AG04450 (cell line): ENCODE data around the gene COL23A1. TPM values are rescaled to one million over a fixed set of nuclear protein-coding genes. Genes with fewer than 3 reads are reported as not detected.

Experiments used
- CTCF ChIA-PET: fragments of 300-600, 350-600 bp; formaldehyde crosslinking; extraction: SDS; loops from one replicate; lab custom pipeline; 2022; ENCODE audit warnings: antibody characterized with exemption, inconsistent platforms; lab: Charles Lee
- POLR2A ChIA-PET: fragments of 350-600 bp; formaldehyde crosslinking; extraction: SDS; loops from one replicate; lab custom pipeline; 2021; ENCODE audit warnings: antibody characterized with exemption, inconsistent platforms; lab: Yijun Ruan, JAX
- DNase-seq: peaks from one replicate; pipeline ENCODE4 v3.0.0-alpha.2; 2011; ENCODE audit warnings: low read depth, low spot score
- H3K27ac ChIP-seq: one replicate; pipeline ENCODE4 v1.5.1; 2012; ENCODE audit warnings: low read depth, low read length, control low read depth
- H3K27me3 ChIP-seq: one replicate; pipeline ENCODE4 v1.6.0; 2012; ENCODE audit warnings: low read length; ENCODE audit not compliant: control insufficient read depth, insufficient read depth
- H3K4me3 ChIP-seq: 2 replicates; pipeline ENCODE4 v1.5.1; 2011; ENCODE audit warnings: mild to moderate bottlenecking, low read depth, low read length, control low read depth
- H3K9me3 ChIP-seq: 2 replicates; pipeline ENCODE4 v1.5.1; 2012; ENCODE audit warnings: low read length; ENCODE audit not compliant: control insufficient read depth, insufficient read depth
- CTCF ChIP-seq: IDR thresholded peaks from 2 replicates; pipeline ENCODE4 v1.5.1; 2011; ENCODE audit warnings: low read depth, low read length, control low read depth, inconsistent platforms
- polyA plus RNA-seq: library from polyadenylated mRNA; depleted of rRNA; stranded (reverse); fragments of >200 nt; gene quantifications from 2 replicates; pipeline ENCODE4 v1.2.3, GENCODE V29; 2011

COL23A1 gene
- polyA plus RNA-seq, 1 experiment, result not detected

GRCh38 chr5:178486239-178486641, 104.0 kb downstream of the COL23A1 start:
- no peak overlapping the region for H3K27ac ChIP-seq
- DNase-seq, result no peak
- no peak overlapping the region for H3K4me3 ChIP-seq
- H3K27me3 ChIP-seq, result no peaks in the 10 kb centered on the region
- no peak for TF ChIP-seq CTCF
- POLR2A ChIA-PET, result no interaction called here
- CTCF ChIA-PET, result no interaction called here
- H3K9me3 ChIP-seq, result peaks cover 51% of the 10 kb centered on the region

GRCh38 chr5:178483620-178484019, 106.6 kb downstream of the COL23A1 start:
- CTCF ChIA-PET, result no interaction called here
- no peak overlapping the region for H3K4me3 ChIP-seq

GRCh38 chr5:178479261-178479660, 110.9 kb downstream of the COL23A1 start:
- ChIA-PET CTCF (no interaction called here), POLR2A (no interaction called here)
- Histone ChIP-seq H3K27ac (no peak overlapping the region), H3K9me3 (peaks cover 39% of the 10 kb centered on the region), H3K4me3 (no peak overlapping the region), H3K27me3 (no peaks in the 10 kb centered on the region)
- DNase-seq, result no peak
- TF ChIP-seq CTCF, result no peak

More at GRCh38 chr5:178483620-178484019, 106.6 kb downstream of the COL23A1 start:
- POLR2A ChIA-PET, result no interaction called here
- no peak for TF ChIP-seq CTCF
- no peak for DNase-seq
- no peaks in the 10 kb centered on the region for H3K27me3 ChIP-seq
- peaks cover 49% of the 10 kb centered on the region for H3K9me3 ChIP-seq
- no peak overlapping the region for H3K27ac ChIP-seq

GRCh38 chr5:178478370-178478769, 111.8 kb downstream of the COL23A1 start:
- ChIA-PET CTCF (no interaction called here), POLR2A (no interaction called here)
- no peak for DNase-seq
- no peak for TF ChIP-seq CTCF
- Histone ChIP-seq H3K27ac (no peak overlapping the region), H3K4me3 (no peak overlapping the region), H3K27me3 (no peaks in the 10 kb centered on the region), H3K9me3 (peaks cover 38% of the 10 kb centered on the region)

- CTCF ChIA-PET, result no interaction called here
- no peak for TF ChIP-seq CTCF
- Histone ChIP-seq H3K9me3 (peaks cover 38% of the 10 kb centered on the region), H3K27ac (no peak overlapping the region), H3K4me3 (no peak overlapping the region), H3K27me3 (no peaks in the 10 kb centered on the region)
- POLR2A ChIA-PET, result no interaction called here
- DNase-seq, result no peak
These were observed 112.4 kb downstream of the COL23A1 start for GRCh38 chr5:178477802-178478201.
